ENCODE measurements around the gene TOR3A.

The TOR3A gene

DNA sequence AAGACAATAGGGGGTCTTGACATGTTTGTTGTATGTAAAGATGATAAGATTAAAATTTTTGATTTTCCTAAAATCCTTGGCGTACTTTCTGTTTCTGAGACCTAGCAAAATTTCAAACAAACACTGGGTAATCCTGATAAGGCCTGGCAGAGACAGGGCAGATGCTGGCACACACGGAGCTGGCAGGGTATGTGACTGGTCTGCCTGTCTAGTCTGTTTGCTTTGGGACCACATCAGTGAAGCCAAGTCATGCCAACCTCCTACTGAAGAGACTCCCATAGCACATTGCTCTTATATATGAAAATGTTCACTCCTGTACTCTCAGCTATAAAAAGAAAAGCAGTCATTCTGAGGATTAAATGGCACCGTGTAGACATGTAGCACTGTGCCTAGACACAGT lies 14.1 kb downstream of the TOR3A start:
- no peak overlapping the region for H3K4me3 ChIP-seq (ENCODE audit: low read length)
- peaks cover 25% of the 10 kb centered on the region for H3K36me3 ChIP-seq (ENCODE audit: control insufficient read depth, insufficient read depth, low read length)
- no peak overlapping the region for H3K9ac ChIP-seq (ENCODE audit: low read length)
- H3K4me1 ChIP-seq (ENCODE audit: control insufficient read depth, insufficient read depth, low read length) = no peaks in the 10 kb centered on the region
- H3K27me3 ChIP-seq (ENCODE audit: control insufficient read depth, insufficient read depth, low read length) = no peaks in the 10 kb centered on the region
- H3K9me3 ChIP-seq (ENCODE audit: control insufficient read depth, low read length) = no peaks in the 10 kb centered on the region

DNA sequence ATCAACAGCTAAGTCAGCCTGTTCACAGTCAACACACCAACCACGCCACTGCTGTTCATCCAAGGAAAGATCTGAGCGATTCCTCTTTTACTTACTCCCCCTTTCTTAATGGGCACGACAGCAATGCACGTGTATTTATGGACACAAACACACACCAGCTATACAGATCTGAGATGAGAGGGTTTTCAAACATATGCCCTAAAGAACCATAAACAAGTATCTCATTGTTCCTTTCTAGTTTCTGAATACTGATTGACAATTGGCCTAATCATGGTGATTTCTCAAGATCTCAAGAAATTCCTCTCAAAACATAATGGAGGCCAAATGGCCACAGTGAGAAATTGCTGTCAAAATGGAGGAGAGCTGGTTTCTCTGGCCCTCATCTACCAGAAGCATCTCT lies 18.0 kb downstream of the TOR3A start:
- Histone ChIP-seq H3K36me3 (ENCODE audit: control insufficient read depth, insufficient read depth, low read length) (peaks cover 6% of the 10 kb centered on the region), H3K9me3 (ENCODE audit: control insufficient read depth, low read length) (no peaks in the 10 kb centered on the region), H3K4me3 (ENCODE audit: low read length) (no peak overlapping the region), H3K4me1 (ENCODE audit: control insufficient read depth, insufficient read depth, low read length) (no peaks in the 10 kb centered on the region), H3K9ac (ENCODE audit: low read length) (no peak overlapping the region), H3K27me3 (ENCODE audit: control insufficient read depth, insufficient read depth, low read length) (no peaks in the 10 kb centered on the region)

DNA sequence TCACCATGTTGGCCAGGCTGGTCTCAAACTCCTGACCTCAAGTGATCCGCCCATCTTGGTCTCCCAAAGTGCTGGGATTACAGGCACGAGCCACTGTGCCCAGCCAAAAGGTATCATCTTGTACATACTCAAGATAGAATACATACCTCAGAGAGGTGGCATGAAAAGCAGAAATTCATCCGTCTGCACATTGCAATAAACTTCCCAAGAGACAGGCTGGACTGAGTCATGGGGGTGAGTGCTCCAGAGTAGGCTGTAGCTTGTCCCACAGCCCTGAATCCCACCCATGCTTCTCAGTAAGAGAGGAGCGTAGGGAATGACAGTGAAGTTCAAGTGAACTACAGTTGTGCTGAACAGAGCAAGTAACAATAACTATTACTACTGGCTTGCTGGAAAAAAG lies 19.7 kb downstream of the TOR3A start:
- no peaks in the 10 kb centered on the region for H3K4me1 ChIP-seq (ENCODE audit: control insufficient read depth, insufficient read depth, low read length)
- H3K9ac ChIP-seq (ENCODE audit: low read length) = no peak overlapping the region
- H3K9me3 ChIP-seq (ENCODE audit: control insufficient read depth, low read length) = no peaks in the 10 kb centered on the region
- H3K4me3 ChIP-seq (ENCODE audit: low read length) = no peak overlapping the region
- no peaks in the 10 kb centered on the region for H3K27me3 ChIP-seq (ENCODE audit: control insufficient read depth, insufficient read depth, low read length)
- peaks cover 6% of the 10 kb centered on the region for H3K36me3 ChIP-seq (ENCODE audit: control insufficient read depth, insufficient read depth, low read length)

DNA sequence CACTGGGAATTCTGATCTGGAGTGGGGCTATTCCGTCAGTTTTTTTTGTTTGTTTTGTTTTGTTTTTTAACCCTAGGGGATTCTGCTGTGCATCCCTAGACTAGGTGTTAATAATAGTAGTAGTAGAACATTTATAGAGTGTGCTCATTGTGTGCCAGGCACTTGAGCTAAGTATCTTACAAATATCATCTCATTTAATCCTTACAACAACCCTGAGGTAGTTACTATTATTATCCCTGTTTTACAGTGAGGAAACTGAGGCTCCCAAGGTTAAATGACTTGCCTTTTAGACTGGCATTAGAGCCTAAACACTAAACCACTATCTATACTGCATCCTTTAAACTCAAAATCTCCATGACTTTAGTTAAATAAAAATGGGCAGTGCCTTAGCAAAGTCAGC lies 22.1 kb downstream of the TOR3A start:
- Histone ChIP-seq H3K9me3 (ENCODE audit: control insufficient read depth, low read length) (no peaks in the 10 kb centered on the region), H3K4me1 (ENCODE audit: control insufficient read depth, insufficient read depth, low read length) (no peaks in the 10 kb centered on the region), H3K9ac (ENCODE audit: low read length) (no peak overlapping the region), H3K4me3 (ENCODE audit: low read length) (no peak overlapping the region), H3K27me3 (ENCODE audit: control insufficient read depth, insufficient read depth, low read length) (no peaks in the 10 kb centered on the region), H3K36me3 (ENCODE audit: control insufficient read depth, insufficient read depth, low read length) (peaks cover 13% of the 10 kb centered on the region)

DNA sequence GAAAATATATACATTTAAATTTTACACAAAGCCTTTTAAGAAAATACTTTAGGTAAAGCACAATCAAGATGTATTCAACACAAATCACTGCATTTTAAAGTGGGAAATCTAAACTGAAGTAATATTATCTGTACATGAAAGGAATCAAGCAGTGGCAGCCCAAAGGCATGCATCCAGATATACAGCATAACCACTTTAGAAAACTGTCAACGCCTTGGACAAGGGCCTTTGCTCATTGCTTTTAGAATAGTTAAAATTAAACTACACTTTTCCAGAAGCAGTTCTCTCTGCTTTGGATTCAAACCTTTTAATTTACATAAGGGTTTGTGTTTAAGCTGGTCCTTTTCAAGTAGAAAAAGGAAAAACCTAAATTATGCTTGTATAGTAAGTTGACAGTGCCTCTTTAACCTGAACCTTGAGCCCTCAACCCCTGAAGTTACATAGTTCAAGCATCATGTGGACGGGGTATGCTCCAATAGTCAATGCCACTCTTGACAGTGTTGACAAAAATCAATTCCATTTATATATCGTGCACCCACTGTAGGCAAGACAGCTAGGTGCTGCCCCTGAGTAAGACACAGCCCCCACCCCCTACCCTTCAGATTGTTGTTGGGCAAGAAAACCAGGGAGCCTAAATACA lies 22.9 kb downstream of the TOR3A start:
- no peaks in the 10 kb centered on the region for H3K4me1 ChIP-seq (ENCODE audit: control insufficient read depth, insufficient read depth, low read length)

DNA sequence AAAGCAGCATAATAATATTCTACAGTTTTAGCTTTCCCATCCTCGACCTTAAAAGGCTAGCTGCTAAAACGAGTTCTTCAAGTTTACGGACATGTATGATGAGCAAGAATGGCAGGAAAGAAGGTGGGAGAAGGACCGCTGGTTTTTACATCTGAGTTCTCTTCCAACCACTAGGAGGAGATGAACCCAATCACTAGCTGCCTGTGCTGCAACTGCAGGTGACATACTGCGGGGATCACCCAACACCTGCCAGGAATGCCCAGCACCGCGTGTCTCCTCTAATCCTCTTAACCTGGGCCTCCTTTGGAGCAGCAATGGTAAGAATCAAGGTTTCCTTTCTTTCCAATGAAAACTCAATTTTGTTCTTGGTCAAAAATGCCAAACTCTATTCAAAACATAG lies 23.5 kb downstream of the TOR3A start:
- Histone ChIP-seq H3K36me3 (ENCODE audit: control insufficient read depth, insufficient read depth, low read length) (peaks cover 13% of the 10 kb centered on the region), H3K4me1 (ENCODE audit: control insufficient read depth, insufficient read depth, low read length) (no peaks in the 10 kb centered on the region), H3K9me3 (ENCODE audit: control insufficient read depth, low read length) (no peaks in the 10 kb centered on the region), H3K4me3 (ENCODE audit: low read length) (no peak overlapping the region), H3K27me3 (ENCODE audit: control insufficient read depth, insufficient read depth, low read length) (no peaks in the 10 kb centered on the region), H3K9ac (ENCODE audit: low read length) (no peak overlapping the region)

More for the DNA sequence above, 22.9 kb downstream of the TOR3A start:
- Histone ChIP-seq H3K36me3 (ENCODE audit: control insufficient read depth, insufficient read depth, low read length) (peaks cover 13% of the 10 kb centered on the region), H3K9me3 (ENCODE audit: control insufficient read depth, low read length) (no peaks in the 10 kb centered on the region), H3K9ac (ENCODE audit: low read length) (no peak overlapping the region), H3K27me3 (ENCODE audit: control insufficient read depth, insufficient read depth, low read length) (no peaks in the 10 kb centered on the region), H3K4me3 (ENCODE audit: low read length) (no peak overlapping the region)

DNA sequence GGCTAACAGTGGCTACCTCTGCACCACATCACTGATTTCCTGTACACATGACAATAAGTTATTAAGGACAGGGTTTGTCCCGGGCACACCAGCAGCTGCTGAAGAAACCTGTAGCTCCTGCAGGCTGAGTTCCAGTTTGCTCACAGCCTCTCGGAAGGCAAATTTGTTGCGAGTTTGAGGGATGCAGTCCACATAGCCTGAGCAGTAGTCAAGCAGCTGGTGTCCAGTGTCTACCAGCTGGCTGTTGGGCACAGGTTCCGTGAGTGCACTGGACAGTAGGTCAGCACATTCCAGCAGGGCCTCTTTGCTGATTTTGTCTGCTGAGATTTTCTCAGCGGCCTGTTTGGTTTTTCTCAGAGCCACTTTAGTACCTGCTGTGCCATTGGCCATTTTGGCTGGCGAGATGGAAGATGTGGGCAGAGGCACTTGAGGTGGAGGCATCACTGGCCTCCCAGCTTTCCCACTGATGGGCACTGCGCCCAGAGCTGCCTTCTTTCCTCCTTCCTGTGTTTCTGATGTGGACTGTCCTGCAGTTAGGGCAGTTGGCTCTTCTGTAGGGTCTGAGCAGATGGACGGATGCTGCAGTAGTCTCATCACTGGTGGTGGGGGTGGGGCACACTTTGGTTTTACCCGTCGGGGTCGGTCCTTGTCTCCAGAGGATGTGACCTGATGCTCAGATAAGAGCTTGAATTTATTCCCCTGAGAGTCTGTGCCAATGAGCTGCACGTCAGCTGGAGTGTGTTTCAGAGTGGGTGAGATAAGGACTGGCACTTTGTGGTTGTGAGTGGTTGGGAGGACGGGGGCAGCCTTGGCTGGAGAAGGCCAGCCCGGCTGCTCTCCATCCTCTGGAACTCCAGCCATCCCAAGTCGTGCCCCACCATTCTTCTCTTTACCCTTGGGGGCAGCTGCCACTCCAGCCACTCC lies 26.1 kb downstream of the TOR3A start:
- no peaks in the 10 kb centered on the region for H3K27me3 ChIP-seq (ENCODE audit: control insufficient read depth, insufficient read depth, low read length)

DNA sequence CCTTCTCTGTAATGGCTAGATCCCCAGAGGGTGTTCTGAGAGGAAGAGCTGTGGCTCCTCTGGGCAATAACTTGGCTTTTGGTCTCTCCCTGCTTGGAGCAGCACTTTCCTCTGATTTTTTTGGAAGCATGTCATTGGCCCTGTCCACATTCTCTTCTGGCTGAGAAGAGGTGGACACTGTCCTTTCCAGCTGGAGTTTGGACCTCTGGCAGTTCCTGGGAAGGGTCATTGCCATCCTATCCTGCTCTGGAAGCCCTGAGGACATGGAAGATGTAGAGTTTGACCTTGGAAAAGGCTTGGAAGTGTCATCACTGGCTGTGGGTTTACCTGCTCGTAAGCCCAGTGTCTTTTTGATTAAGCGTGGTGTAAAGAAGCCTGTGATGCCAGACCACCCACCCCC lies 26.8 kb downstream of the TOR3A start:
- no peaks in the 10 kb centered on the region for H3K4me1 ChIP-seq (ENCODE audit: control insufficient read depth, insufficient read depth, low read length)
- H3K27me3 ChIP-seq (ENCODE audit: control insufficient read depth, insufficient read depth, low read length) = no peaks in the 10 kb centered on the region
- H3K9me3 ChIP-seq (ENCODE audit: control insufficient read depth, low read length) = no peaks in the 10 kb centered on the region
- H3K4me3 ChIP-seq (ENCODE audit: low read length) = no peak overlapping the region
- H3K36me3 ChIP-seq (ENCODE audit: control insufficient read depth, insufficient read depth, low read length) = peaks cover 13% of the 10 kb centered on the region
- H3K9ac ChIP-seq (ENCODE audit: low read length) = no peak overlapping the region

More for the DNA sequence above, 26.1 kb downstream of the TOR3A start:
- Histone ChIP-seq H3K4me3 (ENCODE audit: low read length) (no peak overlapping the region), H3K4me1 (ENCODE audit: control insufficient read depth, insufficient read depth, low read length) (no peaks in the 10 kb centered on the region), H3K9ac (ENCODE audit: low read length) (no peak overlapping the region), H3K9me3 (ENCODE audit: control insufficient read depth, low read length) (no peaks in the 10 kb centered on the region), H3K36me3 (ENCODE audit: control insufficient read depth, insufficient read depth, low read length) (peaks cover 13% of the 10 kb centered on the region)

DNA sequence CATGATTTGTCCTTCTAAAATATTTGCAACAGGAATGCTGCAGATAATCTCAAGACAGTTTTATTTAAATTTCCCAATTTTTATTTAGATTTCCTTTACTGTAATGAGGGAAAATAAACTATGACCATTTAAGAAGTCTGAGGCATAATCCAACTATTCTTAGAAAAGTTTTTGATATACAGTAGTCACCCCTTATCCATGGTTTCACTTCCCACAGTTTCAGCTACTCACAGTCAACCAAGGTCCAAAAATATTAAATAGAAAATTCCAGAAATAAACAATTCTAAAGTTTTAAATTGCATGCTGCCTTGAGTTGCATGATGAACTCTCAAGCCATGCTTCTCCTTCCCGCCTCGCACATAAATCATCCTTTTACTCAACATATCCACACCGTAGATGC lies 33.3 kb downstream of the TOR3A start:
- Histone ChIP-seq H3K27me3 (ENCODE audit: control insufficient read depth, insufficient read depth, low read length) (no peaks in the 10 kb centered on the region), H3K36me3 (ENCODE audit: control insufficient read depth, insufficient read depth, low read length) (no peaks in the 10 kb centered on the region), H3K4me1 (ENCODE audit: control insufficient read depth, insufficient read depth, low read length) (peaks cover 7% of the 10 kb centered on the region), H3K4me3 (ENCODE audit: low read length) (no peak overlapping the region), H3K9me3 (ENCODE audit: control insufficient read depth, low read length) (no peaks in the 10 kb centered on the region), H3K9ac (ENCODE audit: low read length) (no peak overlapping the region)

DNA sequence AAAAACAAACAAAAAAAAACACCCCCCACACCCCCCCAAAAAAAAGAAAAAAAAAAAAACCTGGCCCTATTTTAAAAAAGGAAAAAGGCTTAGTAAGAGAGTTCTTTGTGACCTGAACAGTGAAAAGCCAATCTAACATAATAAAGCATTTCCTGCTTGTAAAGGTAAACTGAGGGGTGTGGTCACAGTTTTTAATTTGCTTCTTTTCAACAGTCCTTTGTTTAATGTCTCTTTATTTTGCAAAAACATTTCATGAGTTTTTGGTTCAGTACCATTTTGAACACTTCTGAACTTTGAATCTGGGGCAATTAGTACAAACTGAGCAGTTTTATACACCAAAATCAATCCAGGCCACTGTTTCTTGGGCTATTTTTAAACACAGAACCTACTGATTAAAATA lies 37.6 kb downstream of the TOR3A start:
- Histone ChIP-seq H3K9ac (ENCODE audit: low read length) (no peak overlapping the region), H3K9me3 (ENCODE audit: control insufficient read depth, low read length) (no peaks in the 10 kb centered on the region), H3K27me3 (ENCODE audit: control insufficient read depth, insufficient read depth, low read length) (no peaks in the 10 kb centered on the region), H3K4me1 (ENCODE audit: control insufficient read depth, insufficient read depth, low read length) (peaks cover 7% of the 10 kb centered on the region), H3K4me3 (ENCODE audit: low read length) (no peak overlapping the region), H3K36me3 (ENCODE audit: control insufficient read depth, insufficient read depth, low read length) (no peaks in the 10 kb centered on the region)

DNA sequence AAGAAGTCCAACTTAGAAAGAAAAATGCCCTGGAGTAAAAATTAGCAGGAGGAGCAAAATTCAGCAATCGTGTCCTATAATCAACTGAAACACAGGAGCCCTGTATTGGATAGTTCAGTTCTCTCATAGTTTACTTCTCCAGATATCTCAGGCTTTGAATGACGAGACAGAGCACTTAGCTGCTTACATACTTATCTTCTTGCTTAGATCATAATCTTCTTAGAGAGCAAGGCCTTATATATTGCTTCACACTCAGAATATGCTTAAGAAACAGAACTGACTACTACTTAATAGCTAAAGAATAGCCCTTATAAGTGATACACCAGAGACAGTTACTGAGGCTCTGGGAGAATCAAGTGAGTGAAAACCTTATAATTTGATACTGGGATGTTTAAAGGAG lies 38.9 kb downstream of the TOR3A start:
- H3K9me3 ChIP-seq (ENCODE audit: control insufficient read depth, low read length) = no peaks in the 10 kb centered on the region
- no peak overlapping the region for H3K9ac ChIP-seq (ENCODE audit: low read length)
- H3K27me3 ChIP-seq (ENCODE audit: control insufficient read depth, insufficient read depth, low read length) = no peaks in the 10 kb centered on the region
- peaks cover 7% of the 10 kb centered on the region for H3K4me1 ChIP-seq (ENCODE audit: control insufficient read depth, insufficient read depth, low read length)
- H3K36me3 ChIP-seq (ENCODE audit: control insufficient read depth, insufficient read depth, low read length) = no peaks in the 10 kb centered on the region
- no peak overlapping the region for H3K4me3 ChIP-seq (ENCODE audit: low read length)

DNA sequence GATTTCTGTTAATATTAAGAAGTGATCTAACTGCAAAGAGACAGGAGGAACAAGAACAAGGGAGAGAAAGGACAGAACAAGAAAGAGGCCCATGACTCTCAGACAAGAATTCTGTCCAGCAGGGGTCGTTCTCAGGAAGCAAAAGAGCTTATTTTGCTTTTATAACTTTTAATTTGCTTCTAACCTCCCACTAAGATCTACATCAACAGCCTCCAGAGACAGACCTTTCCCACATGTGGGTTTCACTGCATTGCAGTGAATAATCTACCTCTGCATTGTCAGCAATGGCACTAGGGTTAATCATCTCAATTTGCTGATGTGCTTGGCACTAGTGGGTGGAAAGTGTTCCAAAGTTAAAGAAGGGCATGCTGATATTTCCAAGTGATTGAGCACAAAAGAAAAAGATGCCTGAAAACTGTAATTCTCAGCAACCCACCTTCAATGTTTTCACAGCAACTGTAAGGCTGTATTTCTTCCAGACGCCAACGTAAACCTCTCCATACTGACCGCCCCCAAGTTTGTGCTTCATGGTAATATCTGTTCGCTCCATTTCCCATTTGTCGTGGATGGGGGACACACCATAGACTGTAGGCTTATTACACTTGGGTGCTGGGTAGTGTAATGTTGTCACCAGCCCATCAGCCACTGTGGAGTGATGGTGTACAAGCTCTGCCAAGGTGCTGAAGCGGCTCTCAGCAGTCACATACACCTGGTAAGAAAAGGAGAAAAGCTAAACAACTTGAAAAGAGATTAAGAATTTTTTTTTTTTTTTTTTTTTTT lies 39.5 kb downstream of the TOR3A start:
- Histone ChIP-seq H3K27me3 (ENCODE audit: control insufficient read depth, insufficient read depth, low read length) (no peaks in the 10 kb centered on the region), H3K4me3 (ENCODE audit: low read length) (no peak overlapping the region), H3K4me1 (ENCODE audit: control insufficient read depth, insufficient read depth, low read length) (peaks cover 7% of the 10 kb centered on the region), H3K9ac (ENCODE audit: low read length) (no peak overlapping the region), H3K36me3 (ENCODE audit: control insufficient read depth, insufficient read depth, low read length) (no peaks in the 10 kb centered on the region), H3K9me3 (ENCODE audit: control insufficient read depth, low read length) (no peaks in the 10 kb centered on the region)
